ENCODE data around the gene TFDP2. TPM values are rescaled to one million over a fixed set of nuclear protein-coding genes. Genes with fewer than 3 reads are reported as not detected.

Gene TFDP2
- total RNA-seq, 1 experiment from 2014 or later = 48.2 TPM

- no peak for TF ChIP-seq ZNF281 (CRISPR knock-in tag; IDR thresholded peaks at IDR 0.05)
- TF ChIP-seq NR2C2 (CRISPR knock-in tag; IDR thresholded peaks at IDR 0.05) = no peak
- TF ChIP-seq TEAD4 (CRISPR knock-in tag; IDR thresholded peaks at IDR 0.05) = no peak
- no peak for TF ChIP-seq ZMAT4 (CRISPR knock-in tag; IDR thresholded peaks at IDR 0.05)
- TF ChIP-seq STAT6 (CRISPR knock-in tag; conservative IDR thresholded peaks at IDR 0.05; ENCODE audit: low read depth) = no peak
These were observed 4.8 kb upstream of the TFDP2 start (continued) for GRCh38 chr3:142154186-142154585.

- DNase-seq (ENCODE audit: low spot score) (peak; percentile 38), ATAC-seq (peak; percentile 6; the same call in 1 of the 2 replicates)
- no peaks in the 10 kb centered on the region for H3K36me3 Mint-ChIP-seq
- peaks cover 21% of the 10 kb centered on the region for H3K27me3 Mint-ChIP-seq (ENCODE audit: low read depth)
- no peak overlapping the region for H3K4me3 Mint-ChIP-seq
- H3K27ac Mint-ChIP-seq = no peak overlapping the region
- peaks cover 10% of the 10 kb centered on the region for H3K4me1 Mint-ChIP-seq
- POLR2A ChIA-PET = no interaction called here
- no peaks in the 10 kb centered on the region for H3K9me3 Mint-ChIP-seq
- CTCF ChIA-PET = interaction anchor here (1.3 kb wide), 1 partner anchor 212 kb away, joined by 3 read pairs; no protein-coding TSS in a partner anchor
- TF ChIP-seq PRDM15 (CRISPR knock-in tag; IDR thresholded peaks at IDR 0.05) (no peak), FOXP4 (CRISPR knock-in tag; IDR thresholded peaks at IDR 0.05) (no peak), GTF2I (CRISPR knock-in tag; conservative IDR thresholded peaks at IDR 0.05) (no peak), TEAD1 (CRISPR knock-in tag; IDR thresholded peaks at IDR 0.05) (no peak), E2F1 (CRISPR knock-in tag; IDR thresholded peaks at IDR 0.05) (no peak), HMGA2 (CRISPR knock-in tag; IDR thresholded peaks at IDR 0.05) (no peak), ESRRA (CRISPR knock-in tag; IDR thresholded peaks at IDR 0.05; ENCODE audit: borderline replicate concordance) (no peak), ZSCAN18 (CRISPR knock-in tag; IDR thresholded peaks at IDR 0.05) (no peak), USF2 (CRISPR knock-in tag; IDR thresholded peaks at IDR 0.05) (no peak), NR2C2 (CRISPR knock-in tag; IDR thresholded peaks at IDR 0.05) (no peak), MXD4 (CRISPR knock-in tag; IDR thresholded peaks at IDR 0.05; ENCODE audit: borderline replicate concordance) (no peak), ATF1 (CRISPR knock-in tag; IDR thresholded peaks at IDR 0.05) (no peak), MAX (CRISPR knock-in tag; IDR thresholded peaks at IDR 0.05) (no peak), EMX1 (CRISPR knock-in tag; IDR thresholded peaks at IDR 0.05) (no peak), SOX15 (CRISPR knock-in tag; IDR thresholded peaks at IDR 0.05) (no peak)
These were observed 3.0 kb upstream of the TFDP2 start for GRCh38 chr3:142152384-142152783.

Data from WTC11 (cell line).